COLO668 (cell line): ENCODE data around the gene SLC12A6.

Experiments
- DNase-seq: peaks from one replicate; lab custom pipeline; 2025; ENCODE audit not compliant: unreplicated experiment; lab: John Stamatoyannopoulos, UW

Gene SLC12A6

GRCh38 chr15:34331809-34332208 lies 5.8 kb downstream of the SLC12A6 start:
- DNase-seq = no peak

- DNase-seq = no peak
Observed at GRCh38 chr15:34330279-34330678, 7.3 kb downstream of the SLC12A6 start.

GRCh38 chr15:34329006-34329405 lies 8.6 kb downstream of the SLC12A6 start:
- DNase-seq = no peak

- no peak for DNase-seq
Observed at GRCh38 chr15:34327906-34328305, 9.7 kb downstream of the SLC12A6 start.

- no peak for DNase-seq
Observed at GRCh38 chr15:34325368-34325767, 12.2 kb downstream of the SLC12A6 start.

- DNase-seq = no peak
Observed at GRCh38 chr15:34324933-34325332, 12.6 kb downstream of the SLC12A6 start.

- no peak for DNase-seq
Observed at GRCh38 chr15:34323217-34323616, 14.4 kb downstream of the SLC12A6 start.

- DNase-seq = peak; percentile 45
Observed at GRCh38 chr15:34318277-34319079, 19.1 kb downstream of the SLC12A6 start.

GRCh38 chr15:34314491-34315490 lies 22.8 kb downstream of the SLC12A6 start:
- DNase-seq = no peak

- no peak for DNase-seq
Observed at GRCh38 chr15:34311563-34311962, 26.0 kb downstream of the SLC12A6 start.

- DNase-seq = no peak
Observed at GRCh38 chr15:34304613-34305012, 33.0 kb downstream of the SLC12A6 start.

- DNase-seq = no peak
Observed at GRCh38 chr15:34301058-34301457, 36.5 kb downstream of the SLC12A6 start.

GRCh38 chr15:34297059-34297458 lies 40.5 kb downstream of the SLC12A6 start:
- no peak for DNase-seq

GRCh38 chr15:34292621-34293020 lies 45.0 kb downstream of the SLC12A6 start:
- no peak for DNase-seq

GRCh38 chr15:34284937-34285336 lies 52.6 kb downstream of the SLC12A6 start:
- DNase-seq = no peak

GRCh38 chr15:34282384-34282783 lies 55.2 kb downstream of the SLC12A6 start:
- no peak for DNase-seq

- no peak for DNase-seq
Observed at GRCh38 chr15:34280193-34280592, 57.4 kb downstream of the SLC12A6 start.

- DNase-seq = no peak
Observed at GRCh38 chr15:34279368-34279767, 58.2 kb downstream of the SLC12A6 start.

GRCh38 chr15:34275721-34276120 lies 61.9 kb downstream of the SLC12A6 start:
- no peak for DNase-seq

- DNase-seq = no peak
Observed at GRCh38 chr15:34275154-34275553, 62.4 kb downstream of the SLC12A6 start.

- no peak for DNase-seq
Observed at GRCh38 chr15:34271493-34271892, 66.1 kb downstream of the SLC12A6 start.

GRCh38 chr15:34266751-34267150 lies 70.8 kb downstream of the SLC12A6 start:
- DNase-seq = no peak
